ENCODE results near the gene STAG2. TPM values are rescaled to one million over a fixed set of nuclear protein-coding genes. Genes with fewer than 3 reads are reported as not detected.

STAG2 gene
- total and polyA plus RNA-seq, 10 donors, result 17.9 to 106 (median 89.4) TPM

DNA sequence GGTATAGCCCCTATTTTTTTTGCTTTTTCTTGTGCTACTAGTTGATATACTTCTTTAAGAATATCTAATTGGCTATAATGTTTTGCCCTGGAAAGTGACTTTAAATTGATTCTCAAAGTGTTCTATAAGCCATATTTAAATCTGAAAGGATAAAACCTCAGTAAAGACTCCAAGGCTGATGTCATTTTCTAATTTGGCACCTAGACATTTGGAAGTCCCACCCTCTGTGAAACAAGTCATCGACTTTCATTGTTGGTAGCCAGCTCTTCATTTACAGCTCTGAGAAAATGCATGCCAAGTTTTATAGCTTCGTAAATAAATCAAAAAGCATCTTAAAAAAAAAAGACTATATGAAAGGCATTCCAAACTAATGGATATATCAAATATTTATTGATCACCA lies 18.0 kb upstream of the STAG2 start:
- Histone ChIP-seq H3K36me3 (no peaks in the 10 kb centered on the region), H3K4me3 (no peak overlapping the region), H3K9me3 (no peaks in the 10 kb centered on the region), H3K27ac (no peak overlapping the region), H3K4me1 (no peaks in the 10 kb centered on the region), H3K27me3 (replicated peaks in 1 of 7) (no peaks in the 10 kb centered on the region)
- 63 to 92% (median 78%) methylated on average over 2 of the region's 2 CpGs for WGBS, 5 donors
- TF ChIP-seq CTCF (IDR thresholded peaks at IDR 0.05 in 8 of 11, conservative IDR thresholded peaks at IDR 0.05 in 3 of 11), result no peak
- no peak for TF ChIP-seq POLR2AphosphoS5 (IDR thresholded peaks at IDR 0.05)
- TF ChIP-seq POLR2A (IDR thresholded peaks at IDR 0.05), result no peak
- intact Hi-C loops (cut with DNase I; ENCODE audit: low total_unique reads), result no loop called here
- no peak for DNase-seq

- no peaks in the 10 kb centered on the region for H3K36me3 ChIP-seq
- H3K27me3 ChIP-seq (replicated peaks in 1 of 7), result no peaks in the 10 kb centered on the region
- WGBS, 5 donors, result 95 to 98% (median 97%) methylated on average over 2 of the region's 2 CpGs
- H3K4me3 ChIP-seq, result no peak overlapping the region
- H3K4me1 ChIP-seq, result no peaks in the 10 kb centered on the region
- no peak overlapping the region for H3K27ac ChIP-seq
- no peak for TF ChIP-seq POLR2AphosphoS5 (IDR thresholded peaks at IDR 0.05)
- no peak for TF ChIP-seq POLR2A (IDR thresholded peaks at IDR 0.05)
- TF ChIP-seq CTCF (IDR thresholded peaks at IDR 0.05 in 8 of 11, conservative IDR thresholded peaks at IDR 0.05 in 3 of 11), result no peak
- intact Hi-C loops (cut with DNase I; ENCODE audit: low total_unique reads), result no loop called here
- DNase-seq, result no peak
- H3K9me3 ChIP-seq, result no peaks in the 10 kb centered on the region
Measured at GRCh38 chrX:123949846-123950245, 11.7 kb upstream of the STAG2 start.

- H3K4me1 ChIP-seq, result peaks cover 2 to 23% (median 10%) of the 10 kb centered on the region in 6 donors
- no peak for TF ChIP-seq POLR2A (IDR thresholded peaks at IDR 0.05)
- H3K27me3 ChIP-seq (replicated peaks in 1 of 7), result no peaks in the 10 kb centered on the region
- H3K36me3 ChIP-seq, result no peaks in the 10 kb centered on the region
- no peaks in the 10 kb centered on the region for H3K9me3 ChIP-seq
- intact Hi-C loops (cut with DNase I; ENCODE audit: low total_unique reads), result no loop called here
- DNase-seq, result peak; percentile 84
- WGBS, 5 donors, result 1 to 39% (median 3%) methylated on average over 32 to 35 of the region's 35 CpGs
- peak overlapping the region; percentile 25 to 82 (median 44) for H3K4me3 ChIP-seq
- peak overlapping the region; percentile 87 to 99 (median 99) for H3K27ac ChIP-seq
Measured at GRCh38 chrX:123959281-123960063, 2.0 kb upstream of the STAG2 start.

DNA sequence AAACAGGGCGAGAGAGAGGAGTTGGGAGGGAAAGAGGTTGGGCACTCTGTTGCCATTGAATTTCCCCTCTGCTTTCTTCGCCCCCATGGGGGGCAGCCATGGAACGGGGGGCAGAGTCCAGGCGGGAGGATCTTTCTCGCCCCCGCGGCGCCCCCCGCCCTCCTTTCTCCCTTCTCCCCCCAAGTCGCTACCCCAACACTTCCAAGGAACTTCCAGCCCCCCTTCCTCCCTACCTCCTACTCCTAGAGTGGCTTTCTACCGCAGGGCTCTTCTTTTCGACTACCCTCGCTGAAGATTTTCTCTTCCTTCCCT lies 594 bp upstream of the STAG2 start:
- peak overlapping the region; percentile 84 to 99 (median 99) for H3K27ac ChIP-seq
- no peaks in the 10 kb centered on the region for H3K27me3 ChIP-seq (replicated peaks in 1 of 7)
- 0 to 37% (median 0%) methylated on average over 3 to 13 of the region's 13 CpGs for WGBS, 5 donors
- H3K9me3 ChIP-seq, result no peaks in the 10 kb centered on the region
- H3K4me3 ChIP-seq, result peak overlapping the region; percentile 37 to 82 (median 57)
- TF ChIP-seq POLR2AphosphoS5 (IDR thresholded peaks at IDR 0.05) (no peak), CTCF (IDR thresholded peaks at IDR 0.05 in 8 of 11, conservative IDR thresholded peaks at IDR 0.05 in 3 of 11) (no peak), POLR2A (IDR thresholded peaks at IDR 0.05) (no peak)
- intact Hi-C loops (cut with DNase I; ENCODE audit: low total_unique reads), result no loop called here
- peaks cover 8 to 37% (median 19%) of the 10 kb centered on the region in 6 donors for H3K4me1 ChIP-seq
- no peaks in the 10 kb centered on the region for H3K36me3 ChIP-seq
- no peak for DNase-seq
